Neuron (in vitro differentiated cells): Measurements from ENCODE around the gene ZNF354C.

ENCODE experiments used
- H2AFZ ChIP-seq: one replicate; pipeline ENCODE4 v1.6.1; 2013; ENCODE audit warnings: low read depth, mild to moderate bottlenecking, inconsistent platforms, low read length, moderate library complexity
- H3K27me3 ChIP-seq: one replicate; pipeline ENCODE4 v1.6.1; 2013; ENCODE audit warnings: low read length; ENCODE audit not compliant: insufficient read depth
- H3K36me3 ChIP-seq: one replicate; pipeline ENCODE4 v1.6.1; 2013; ENCODE audit warnings: low read length; ENCODE audit not compliant: insufficient read depth
- H3K4me1 ChIP-seq: one replicate; pipeline ENCODE4 v1.6.1; 2013; ENCODE audit warnings: low read length; ENCODE audit not compliant: insufficient read depth
- H3K4me3 ChIP-seq: 2 replicates; pipeline ENCODE4 v1.5.1; 2013; ENCODE audit warnings: mild to moderate bottlenecking, low read length, moderate library complexity
- H3K9me3 ChIP-seq: one replicate; pipeline ENCODE4 v1.6.1; 2013; ENCODE audit warnings: low read length

Gene ZNF354C

GRCh38 chr5:179060116-179061008 lies at the start of gene ZNF354C:
Gene ZNF354C (plus strand): TSS chr5:179060373. CDS start chr5:179062069, 1,696 bp downstream.
- Histone ChIP-seq H3K27me3 (no peaks in the 10 kb centered on the region), H3K9me3 (peaks cover 36% of the 10 kb centered on the region)

GRCh38 chr5:179023528-179024189 lies 36.5 kb upstream of the ZNF354C start, which contains the start of gene ZNF879:
Gene ZNF879 (plus strand): TSS chr5:179023804. CDS start chr5:179025005, 1,201 bp downstream.
- H2AFZ ChIP-seq = peak within 1 kb of the TSS; percentile 87
- H3K4me3 ChIP-seq = peak within 1 kb of the TSS; percentile 56
- H3K4me1 ChIP-seq = no peaks in the 10 kb centered on the region
- H3K36me3 ChIP-seq = peaks cover 27% of the 10 kb centered on the region
- no peaks in the 10 kb centered on the region for H3K27me3 ChIP-seq
- peaks cover 28% of the 10 kb centered on the region for H3K9me3 ChIP-seq

More at GRCh38 chr5:179060116-179061008, at the start of gene ZNF354C:
- Histone ChIP-seq H3K36me3 (peaks cover 27% of the 10 kb centered on the region), H3K4me1 (peaks cover 8% of the 10 kb centered on the region), H2AFZ (peak within 1 kb of the TSS; percentile 64), H3K4me3 (peak within 1 kb of the TSS; percentile 63)

DNA sequence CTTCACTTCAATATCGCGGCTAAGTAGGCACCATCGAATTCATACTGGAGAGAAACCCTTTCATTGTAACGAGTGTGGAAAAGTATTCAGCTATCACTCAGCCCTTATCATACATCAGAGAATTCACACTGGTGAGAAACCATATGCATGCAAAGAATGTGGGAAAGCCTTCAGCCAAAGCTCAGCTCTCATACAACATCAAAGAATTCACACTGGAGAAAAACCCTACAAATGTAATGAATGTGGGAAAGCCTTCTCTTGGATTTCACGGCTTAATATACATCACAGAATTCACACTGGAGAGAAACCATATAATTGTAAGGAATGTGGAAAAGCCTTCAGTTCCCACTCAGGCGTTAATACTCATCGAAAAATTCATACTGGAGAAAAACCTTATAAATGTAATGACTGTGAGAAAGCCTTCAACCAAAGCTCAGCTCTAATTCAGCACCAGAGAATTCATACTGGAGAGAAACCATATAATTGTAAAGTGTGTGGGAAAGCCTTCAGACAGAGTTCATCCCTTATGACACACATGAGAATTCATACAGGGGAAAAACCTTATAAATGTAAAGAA lies 27.1 kb upstream of the ZNF354C start:
- peaks cover 57% of the 10 kb centered on the region for H3K36me3 ChIP-seq
- no peaks in the 10 kb centered on the region for H3K4me1 ChIP-seq
- H3K4me3 ChIP-seq = no peak overlapping the region
- H2AFZ ChIP-seq = no peak overlapping the region
- peaks cover 64% of the 10 kb centered on the region for H3K9me3 ChIP-seq
- H3K27me3 ChIP-seq = no peaks in the 10 kb centered on the region

GRCh38 chr5:179044765-179045164 lies 15.4 kb upstream of the ZNF354C start:
- H3K9me3 ChIP-seq = peaks cover 1% of the 10 kb centered on the region
- H3K27me3 ChIP-seq = no peaks in the 10 kb centered on the region
- no peaks in the 10 kb centered on the region for H3K36me3 ChIP-seq
- H3K4me1 ChIP-seq = no peaks in the 10 kb centered on the region
- H3K4me3 ChIP-seq = no peak overlapping the region
- H2AFZ ChIP-seq = no peak overlapping the region

DNA sequence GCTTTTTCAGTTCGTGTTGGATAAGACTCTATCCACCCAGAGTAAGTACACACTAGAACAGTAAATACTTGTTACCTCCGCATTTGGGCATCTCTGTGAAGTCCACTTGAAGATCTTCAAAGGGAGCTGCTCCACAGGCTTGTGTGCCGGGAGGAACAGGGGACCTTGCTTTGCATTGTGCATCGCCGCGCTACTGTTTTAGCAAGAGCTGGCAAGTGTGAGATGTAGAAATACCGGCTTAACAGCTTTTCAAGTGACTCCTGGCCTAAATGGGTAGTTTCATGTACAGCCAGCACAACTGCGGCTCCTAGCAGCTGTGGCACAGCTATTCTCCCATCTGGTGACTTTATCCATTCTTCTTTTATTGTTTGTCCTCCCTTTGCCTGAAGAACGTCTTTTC lies 8.4 kb upstream of the ZNF354C start:
- H3K36me3 ChIP-seq = no peaks in the 10 kb centered on the region
- H2AFZ ChIP-seq = no peak overlapping the region
- no peak overlapping the region for H3K4me3 ChIP-seq
- peaks cover 9% of the 10 kb centered on the region for H3K9me3 ChIP-seq
- H3K27me3 ChIP-seq = no peaks in the 10 kb centered on the region
- no peaks in the 10 kb centered on the region for H3K4me1 ChIP-seq

GRCh38 chr5:179054036-179054785 lies 6.0 kb upstream of the ZNF354C start:
- Histone ChIP-seq H3K4me3 (no peak overlapping the region), H2AFZ (no peak overlapping the region), H3K27me3 (no peaks in the 10 kb centered on the region), H3K4me1 (no peaks in the 10 kb centered on the region), H3K36me3 (no peaks in the 10 kb centered on the region), H3K9me3 (peaks cover 9% of the 10 kb centered on the region)

GRCh38 chr5:179054876-179055275 lies 5.3 kb upstream of the ZNF354C start:
- no peaks in the 10 kb centered on the region for H3K4me1 ChIP-seq
- no peaks in the 10 kb centered on the region for H3K36me3 ChIP-seq
- H2AFZ ChIP-seq = no peak overlapping the region
- no peaks in the 10 kb centered on the region for H3K27me3 ChIP-seq
- no peak overlapping the region for H3K4me3 ChIP-seq
- peaks cover 11% of the 10 kb centered on the region for H3K9me3 ChIP-seq

- no peaks in the 10 kb centered on the region for H3K27me3 ChIP-seq
- H3K4me3 ChIP-seq = no peak overlapping the region
- no peaks in the 10 kb centered on the region for H3K36me3 ChIP-seq
Measured at GRCh38 chr5:179055436-179055835, 4.7 kb upstream of the ZNF354C start.

DNA sequence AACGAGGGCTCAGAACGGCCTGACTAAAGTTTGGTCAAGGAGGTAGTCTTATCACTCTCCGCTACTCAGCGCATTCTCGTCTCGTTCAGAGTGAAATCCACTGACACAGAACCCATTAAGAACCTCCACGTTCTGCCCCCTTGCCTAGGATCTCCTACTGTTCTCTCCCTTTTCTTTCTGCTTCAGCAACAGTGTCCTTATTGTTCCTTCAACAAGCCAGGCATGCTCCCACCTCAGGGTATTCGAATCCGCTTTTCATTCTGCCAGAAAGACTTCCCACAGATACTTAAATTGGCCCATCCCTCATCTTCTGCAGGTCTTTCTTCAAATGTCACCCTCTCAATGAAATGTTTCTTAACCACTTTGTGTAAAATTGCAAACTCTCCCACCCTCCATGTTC lies 4.3 kb upstream of the ZNF354C start:
- peaks cover 2% of the 10 kb centered on the region for H3K4me1 ChIP-seq
- no peak overlapping the region for H3K4me3 ChIP-seq
- no peak overlapping the region for H2AFZ ChIP-seq
- H3K27me3 ChIP-seq = no peaks in the 10 kb centered on the region
- H3K9me3 ChIP-seq = peaks cover 11% of the 10 kb centered on the region
- no peaks in the 10 kb centered on the region for H3K36me3 ChIP-seq

More at GRCh38 chr5:179055436-179055835, 4.7 kb upstream of the ZNF354C start:
- Histone ChIP-seq H3K9me3 (peaks cover 11% of the 10 kb centered on the region), H3K4me1 (no peaks in the 10 kb centered on the region), H2AFZ (no peak overlapping the region)

- no peaks in the 10 kb centered on the region for H3K27me3 ChIP-seq
- peaks cover 8% of the 10 kb centered on the region for H3K4me1 ChIP-seq
- H3K36me3 ChIP-seq = peaks cover 31% of the 10 kb centered on the region
- H3K9me3 ChIP-seq = peaks cover 42% of the 10 kb centered on the region
- peak overlapping the region; percentile 51 for H2AFZ ChIP-seq
- H3K4me3 ChIP-seq = peak overlapping the region; percentile 63
Measured at GRCh38 chr5:179061025-179061424, 852 bp downstream of the ZNF354C start.

- Histone ChIP-seq H3K36me3 (peaks cover 62% of the 10 kb centered on the region), H2AFZ (no peak overlapping the region), H3K27me3 (no peaks in the 10 kb centered on the region), H3K9me3 (peaks cover 72% of the 10 kb centered on the region), H3K4me1 (peaks cover 7% of the 10 kb centered on the region), H3K4me3 (no peak overlapping the region)
Measured at GRCh38 chr5:179065703-179066102, 5.5 kb downstream of the ZNF354C start.

GRCh38 chr5:179079165-179079987 lies 19.2 kb downstream of the ZNF354C start:
- Histone ChIP-seq H3K36me3 (peaks cover 72% of the 10 kb centered on the region), H3K4me1 (no peaks in the 10 kb centered on the region), H2AFZ (no peak overlapping the region), H3K9me3 (peaks cover 73% of the 10 kb centered on the region), H3K4me3 (no peak overlapping the region), H3K27me3 (no peaks in the 10 kb centered on the region)
